Measurements from ENCODE around the gene C1orf122. TPM values are rescaled to one million over a fixed set of nuclear protein-coding genes. Genes with fewer than 3 reads are reported as not detected.

Gene C1orf122
- total RNA-seq, 1 donor from 2014 or later: 22.8 TPM

DNA sequence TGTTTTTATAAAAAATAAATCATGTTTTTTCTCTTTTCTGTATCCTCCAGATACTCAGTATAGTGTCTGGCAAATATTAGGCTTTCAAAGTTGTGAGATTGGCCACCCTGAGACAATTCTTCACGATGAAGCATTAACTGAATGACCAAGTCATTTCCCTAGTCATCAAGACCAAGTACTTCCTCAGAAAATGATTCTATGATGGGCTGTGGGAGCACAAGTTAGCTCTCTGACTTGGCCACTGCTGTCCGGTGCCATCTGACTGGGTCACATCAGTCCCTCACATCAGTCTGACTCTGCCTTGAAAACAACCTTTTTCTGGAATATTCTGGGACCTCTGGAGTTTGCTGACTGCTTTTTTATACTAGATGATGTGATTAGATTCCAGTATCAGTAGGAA is 13.9 kb downstream of the C1orf122 start:
- Histone ChIP-seq H3K4me3 (no peak overlapping the region), H3K9me3 (no peaks in the 10 kb centered on the region), H3K36me3 (peaks cover 91% of the 10 kb centered on the region), H3K4me1 (no peaks in the 10 kb centered on the region), H3K27me3 (ENCODE audit: low read depth) (no peaks in the 10 kb centered on the region), H3K27ac (no peak overlapping the region)
- no peak for TF ChIP-seq CTCF (IDR thresholded peaks at IDR 0.05)
- ATAC-seq: no peak
- intact Hi-C loops (cut with DNase I): no loop called here
- DNase-seq: no peak

GRCh38 chr1:37822906-37823815 is 15.6 kb downstream of the C1orf122 start:
- H3K4me3 ChIP-seq: no peak overlapping the region
- DNase-seq (no peak), ATAC-seq (no peak)
- no peaks in the 10 kb centered on the region for H3K9me3 ChIP-seq
- intact Hi-C loops (cut with DNase I): no loop called here
- TF ChIP-seq CTCF (IDR thresholded peaks at IDR 0.05): no peak
- H3K36me3 ChIP-seq: peaks cover 83% of the 10 kb centered on the region
- H3K27ac ChIP-seq: no peak overlapping the region
- H3K27me3 ChIP-seq (ENCODE audit: low read depth): no peaks in the 10 kb centered on the region
- no peaks in the 10 kb centered on the region for H3K4me1 ChIP-seq

DNA sequence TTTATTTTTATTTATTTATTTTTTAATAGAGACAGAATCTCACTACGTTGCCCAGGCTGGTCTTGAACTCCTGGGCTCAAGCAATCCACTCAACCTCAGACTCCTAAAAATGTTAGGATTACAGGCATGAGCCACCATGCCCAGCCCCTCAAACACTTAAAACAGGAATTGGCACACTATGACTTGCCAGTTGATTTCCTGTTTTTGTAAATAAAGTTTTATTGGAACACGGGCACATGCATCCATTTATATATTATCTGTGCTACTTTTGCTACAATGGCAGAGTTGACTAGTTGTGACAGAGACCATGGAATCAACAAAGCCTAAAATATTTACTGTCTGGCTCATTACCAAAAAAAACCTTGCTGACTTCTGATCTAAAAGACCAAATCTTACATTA is 16.4 kb downstream of the C1orf122 start:
- no peak for TF ChIP-seq CTCF (IDR thresholded peaks at IDR 0.05)
- H3K36me3 ChIP-seq: peaks cover 89% of the 10 kb centered on the region
- no peaks in the 10 kb centered on the region for H3K27me3 ChIP-seq (ENCODE audit: low read depth)

GRCh38 chr1:37825506-37825905 is 17.9 kb downstream of the C1orf122 start:
- Histone ChIP-seq H3K27me3 (ENCODE audit: low read depth) (no peaks in the 10 kb centered on the region), H3K9me3 (no peaks in the 10 kb centered on the region), H3K36me3 (peaks cover 90% of the 10 kb centered on the region), H3K27ac (no peak overlapping the region), H3K4me1 (no peaks in the 10 kb centered on the region), H3K4me3 (no peak overlapping the region)
- ATAC-seq (peak in 1 of 2 donors; percentile 57), DNase-seq (no peak)
- no peak for TF ChIP-seq CTCF (IDR thresholded peaks at IDR 0.05)
- intact Hi-C loops (cut with DNase I): no loop called here

More for the DNA sequence above, 16.4 kb downstream of the C1orf122 start:
- ATAC-seq (no peak), DNase-seq (no peak)
- no peak overlapping the region for H3K4me3 ChIP-seq
- H3K9me3 ChIP-seq: no peaks in the 10 kb centered on the region
- H3K4me1 ChIP-seq: no peaks in the 10 kb centered on the region
- intact Hi-C loops (cut with DNase I): no loop called here
- no peak overlapping the region for H3K27ac ChIP-seq

GRCh38 chr1:37828410-37829074 is 21.0 kb downstream of the C1orf122 start:
- H3K36me3 ChIP-seq: peaks cover 90% of the 10 kb centered on the region
- DNase-seq (no peak), ATAC-seq (no peak)
- no peaks in the 10 kb centered on the region for H3K9me3 ChIP-seq
- H3K27me3 ChIP-seq (ENCODE audit: low read depth): no peaks in the 10 kb centered on the region
- no peaks in the 10 kb centered on the region for H3K4me1 ChIP-seq
- intact Hi-C loops (cut with DNase I): no loop called here
- no peak overlapping the region for H3K27ac ChIP-seq
- TF ChIP-seq CTCF (IDR thresholded peaks at IDR 0.05): no peak
- no peak overlapping the region for H3K4me3 ChIP-seq

All from lower lobe of right lung (tissue), 2 donors.